ENCODE measurements around the gene RALGAPA2. TPM values are rescaled to one million over a fixed set of nuclear protein-coding genes. Genes with fewer than 3 reads are reported as not detected.
A peak's percentile ranks its signal among the peaks of the same experiment; 100 is the strongest.

Gene RALGAPA2
- total and polyA plus RNA-seq, 2 experiments from 2014 or later = 13.1 to 43.4 TPM

- no peak for ATAC-seq
- H4K20me1 ChIP-seq (replicated peaks; ENCODE audit: insufficient read depth) = no peaks in the 10 kb centered on the region
- peaks cover 8% of the 10 kb centered on the region for H3K4me1 ChIP-seq (ENCODE audit: insufficient read depth)
- H3K4me2 ChIP-seq = no peak overlapping the region
- no peaks in the 10 kb centered on the region for H3K36me3 ChIP-seq (ENCODE audit: insufficient read depth)
- no peak for DNase-seq (ENCODE audit: low spot score)
- H3K9me3 Mint-ChIP-seq = no peaks in the 10 kb centered on the region
- H3K27ac ChIP-seq (ENCODE audit: low read depth) = no peak overlapping the region
- H3F3A ChIP-seq (replicated peaks; ENCODE audit: low read depth) = no peaks in the 10 kb centered on the region
- peaks cover 50% of the 10 kb centered on the region for H3K4me1 Mint-ChIP-seq
- H3K27me3 Mint-ChIP-seq (ENCODE audit: insufficient read depth, low read depth, poor library complexity) = no peaks in the 10 kb centered on the region
- peak overlapping the region; percentile 34; the same call in 1 of the 2 replicates for H3K27ac Mint-ChIP-seq
- no peaks in the 10 kb centered on the region for H3K27me3 ChIP-seq (ENCODE audit: insufficient read depth)
- no peak overlapping the region for H2AFZ ChIP-seq
- no peaks in the 10 kb centered on the region for H3K79me2 ChIP-seq (replicated peaks; ENCODE audit: insufficient read depth)
- no peak for TF ChIP-seq ZNF462 (CRISPR knock-in tag; IDR thresholded peaks at IDR 0.05)
- TF ChIP-seq EZH2 (IDR thresholded peaks at IDR 0.05; ENCODE audit: low read depth, unreplicated experiment) = no peak
- TF ChIP-seq, protein P1, sequence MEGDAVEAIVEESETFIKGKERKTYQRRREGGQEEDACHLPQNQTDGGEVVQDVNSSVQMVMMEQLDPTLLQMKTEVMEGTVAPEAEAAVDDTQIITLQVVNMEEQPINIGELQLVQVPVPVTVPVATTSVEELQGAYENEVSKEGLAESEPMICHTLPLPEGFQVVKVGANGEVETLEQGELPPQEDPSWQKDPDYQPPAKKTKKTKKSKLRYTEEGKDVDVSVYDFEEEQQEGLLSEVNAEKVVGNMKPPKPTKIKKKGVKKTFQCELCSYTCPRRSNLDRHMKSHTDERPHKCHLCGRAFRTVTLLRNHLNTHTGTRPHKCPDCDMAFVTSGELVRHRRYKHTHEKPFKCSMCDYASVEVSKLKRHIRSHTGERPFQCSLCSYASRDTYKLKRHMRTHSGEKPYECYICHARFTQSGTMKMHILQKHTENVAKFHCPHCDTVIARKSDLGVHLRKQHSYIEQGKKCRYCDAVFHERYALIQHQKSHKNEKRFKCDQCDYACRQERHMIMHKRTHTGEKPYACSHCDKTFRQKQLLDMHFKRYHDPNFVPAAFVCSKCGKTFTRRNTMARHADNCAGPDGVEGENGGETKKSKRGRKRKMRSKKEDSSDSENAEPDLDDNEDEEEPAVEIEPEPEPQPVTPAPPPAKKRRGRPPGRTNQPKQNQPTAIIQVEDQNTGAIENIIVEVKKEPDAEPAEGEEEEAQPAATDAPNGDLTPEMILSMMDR (conservative IDR thresholded peaks at IDR 0.05; ENCODE audit: low read depth in 2 of 2) = no peak
- no peak for TF ChIP-seq ZNF114 (CRISPR knock-in tag; IDR thresholded peaks at IDR 0.05)
- TF ChIP-seq STAT1 (IDR thresholded peaks at IDR 0.05; ENCODE audit: unreplicated experiment) = no peak
- TF ChIP-seq, protein P2, sequence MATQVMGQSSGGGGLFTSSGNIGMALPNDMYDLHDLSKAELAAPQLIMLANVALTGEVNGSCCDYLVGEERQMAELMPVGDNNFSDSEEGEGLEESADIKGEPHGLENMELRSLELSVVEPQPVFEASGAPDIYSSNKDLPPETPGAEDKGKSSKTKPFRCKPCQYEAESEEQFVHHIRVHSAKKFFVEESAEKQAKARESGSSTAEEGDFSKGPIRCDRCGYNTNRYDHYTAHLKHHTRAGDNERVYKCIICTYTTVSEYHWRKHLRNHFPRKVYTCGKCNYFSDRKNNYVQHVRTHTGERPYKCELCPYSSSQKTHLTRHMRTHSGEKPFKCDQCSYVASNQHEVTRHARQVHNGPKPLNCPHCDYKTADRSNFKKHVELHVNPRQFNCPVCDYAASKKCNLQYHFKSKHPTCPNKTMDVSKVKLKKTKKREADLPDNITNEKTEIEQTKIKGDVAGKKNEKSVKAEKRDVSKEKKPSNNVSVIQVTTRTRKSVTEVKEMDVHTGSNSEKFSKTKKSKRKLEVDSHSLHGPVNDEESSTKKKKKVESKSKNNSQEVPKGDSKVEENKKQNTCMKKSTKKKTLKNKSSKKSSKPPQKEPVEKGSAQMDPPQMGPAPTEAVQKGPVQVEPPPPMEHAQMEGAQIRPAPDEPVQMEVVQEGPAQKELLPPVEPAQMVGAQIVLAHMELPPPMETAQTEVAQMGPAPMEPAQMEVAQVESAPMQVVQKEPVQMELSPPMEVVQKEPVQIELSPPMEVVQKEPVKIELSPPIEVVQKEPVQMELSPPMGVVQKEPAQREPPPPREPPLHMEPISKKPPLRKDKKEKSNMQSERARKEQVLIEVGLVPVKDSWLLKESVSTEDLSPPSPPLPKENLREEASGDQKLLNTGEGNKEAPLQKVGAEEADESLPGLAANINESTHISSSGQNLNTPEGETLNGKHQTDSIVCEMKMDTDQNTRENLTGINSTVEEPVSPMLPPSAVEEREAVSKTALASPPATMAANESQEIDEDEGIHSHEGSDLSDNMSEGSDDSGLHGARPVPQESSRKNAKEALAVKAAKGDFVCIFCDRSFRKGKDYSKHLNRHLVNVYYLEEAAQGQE (IDR thresholded peaks at IDR 0.05; ENCODE audit: unreplicated experiment) = no peak
- TF ChIP-seq CREB1 (CRISPR knock-in tag; IDR thresholded peaks at IDR 0.05; ENCODE audit: low read depth) = no peak
- TF ChIP-seq JUNB (IDR thresholded peaks at IDR 0.05; ENCODE audit: unreplicated experiment) = no peak
- TF ChIP-seq, protein P3, sequence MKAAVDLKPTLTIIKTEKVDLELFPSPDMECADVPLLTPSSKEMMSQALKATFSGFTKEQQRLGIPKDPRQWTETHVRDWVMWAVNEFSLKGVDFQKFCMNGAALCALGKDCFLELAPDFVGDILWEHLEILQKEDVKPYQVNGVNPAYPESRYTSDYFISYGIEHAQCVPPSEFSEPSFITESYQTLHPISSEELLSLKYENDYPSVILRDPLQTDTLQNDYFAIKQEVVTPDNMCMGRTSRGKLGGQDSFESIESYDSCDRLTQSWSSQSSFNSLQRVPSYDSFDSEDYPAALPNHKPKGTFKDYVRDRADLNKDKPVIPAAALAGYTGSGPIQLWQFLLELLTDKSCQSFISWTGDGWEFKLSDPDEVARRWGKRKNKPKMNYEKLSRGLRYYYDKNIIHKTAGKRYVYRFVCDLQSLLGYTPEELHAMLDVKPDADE (IDR thresholded peaks at IDR 0.05) = no peak
- TF ChIP-seq EZH2phosphoT487 (IDR thresholded peaks at IDR 0.05; ENCODE audit: unreplicated experiment) = no peak
- TF ChIP-seq ZNF331 (CRISPR knock-in tag; IDR thresholded peaks at IDR 0.05; ENCODE audit: low read depth) = no peak
- TF ChIP-seq NANOG (IDR thresholded peaks at IDR 0.05; ENCODE audit: borderline replicate concordance) = no peak
- no peak for TF ChIP-seq POLR2AphosphoS5 (IDR thresholded peaks at IDR 0.05; ENCODE audit: low read depth)
- no peak overlapping the region for H3K4me3 ChIP-seq
- no peaks in the 10 kb centered on the region for H3K36me3 Mint-ChIP-seq (ENCODE audit: low read depth)
- no peaks in the 10 kb centered on the region for H3K9me2 ChIP-seq (ENCODE audit: insufficient read depth)
- H3K4me3 Mint-ChIP-seq = no peak overlapping the region
Observed at GRCh38 chr20:20443504-20443903, 268.9 kb downstream of the RALGAPA2 start.
